GM12878 (cell line): ENCODE data around the gene APOLD1. TPM values are rescaled to one million over a fixed set of nuclear protein-coding genes. Genes with fewer than 3 reads are reported as not detected.

Experiments
- ATAC-seq: fragments of 200-7000 bp; cut with Tn5 transposase; 3 replicates; pipeline ENCODE4 v1.9.1; 2020; ENCODE audit warnings: mild to moderate bottlenecking, moderate library complexity
- BruUV-seq: library from RNA; stranded (reverse); fragments of 400-500 nt; replicated peaks from 2 replicates; lab custom pipeline; 2021; lab: Mats Ljungman, UMichigan
- CTCF ChIA-PET: fragments of 300-600 bp; sonication (Branson Sonifier 250); formaldehyde crosslinking; extraction: SDS; loops from one replicate; lab custom pipeline; 2021; ENCODE audit warnings: inconsistent platforms; lab: Yijun Ruan, JAX
- POLR2A ChIA-PET: fragments of 350-600 bp; formaldehyde crosslinking; extraction: SDS; loops from one replicate; lab custom pipeline; 2021; ENCODE audit warnings: inconsistent platforms; lab: Charles Lee
- RAD21 ChIA-PET: fragments of 300-600 bp; sonication (Branson Sonifier 250); formaldehyde crosslinking; loops from one replicate; lab custom pipeline; 2023; ENCODE audit warnings: antibody characterized with exemption; ENCODE audit not compliant: unreplicated experiment; lab: Charles Lee
- SMC1A ChIA-PET: fragments of 300-600 bp; sonication (Branson Sonifier 250); formaldehyde crosslinking; loops from one replicate; lab custom pipeline; 2023; ENCODE audit not compliant: unreplicated experiment, uncharacterized antibody; lab: Charles Lee
- DNase-seq: peaks from one replicate; pipeline ENCODE4 v3.0.0-alpha.2; 2011; ENCODE audit warnings: low read depth, low spot score
- FAIRE-seq: peaks from 3 replicates; lab custom pipeline; 2011; peaks lifted over from hg19 to GRCh38; lab: Jason Lieb, UNC
- H2AFZ ChIP-seq: 2 replicates; pipeline ENCODE4 v1.6.0; 2011; ENCODE audit warnings: low read depth, low read length, control low read depth; ENCODE audit not compliant: control insufficient read depth
- H3K27ac ChIP-seq: 2 replicates; pipeline ENCODE4 v1.5.1; 2011; ENCODE audit warnings: control low read depth; ENCODE audit not compliant: control insufficient read depth, insufficient read depth
- H3K27me3 ChIP-seq, 2 experiments: replicated peaks in 1 of 2; 2 replicates each; pipeline versions ENCODE4 v1.6.0 to v1.6.1; 2011; ENCODE audit warnings: low read length in 1 of 2; ENCODE audit not compliant: control insufficient read depth in 2 of 2, insufficient read depth in 2 of 2
- H3K36me3 ChIP-seq, 2 experiments: 2 replicates each; pipeline ENCODE4 v1.5.1; 2011; ENCODE audit warnings: low read length in 1 of 2; ENCODE audit not compliant: control insufficient read depth in 2 of 2, insufficient read depth in 2 of 2
- H3K4me1 ChIP-seq: 2 replicates; pipeline ENCODE4 v1.6.1; 2011; ENCODE audit warnings: mild to moderate bottlenecking, low read length, moderate library complexity, mixed read lengths; ENCODE audit not compliant: control insufficient read depth, insufficient read depth
- H3K4me2 ChIP-seq: 2 replicates; pipeline ENCODE4 v1.6.0; 2011; ENCODE audit warnings: control low read depth; ENCODE audit not compliant: control insufficient read depth, insufficient read depth
- H3K4me3 ChIP-seq: fragments of 200-600 bp; sonication (generic); 2 replicates; pipeline ENCODE4 v1.5.1; 2016
- H3K79me2 ChIP-seq: 2 replicates; pipeline ENCODE4 v1.6.0; 2011; ENCODE audit warnings: low read length; ENCODE audit not compliant: control insufficient read depth, insufficient read depth
- H3K9ac ChIP-seq: 2 replicates; pipeline ENCODE4 v1.8.0; 2011; ENCODE audit warnings: low read length, control low read depth, mixed read lengths; ENCODE audit not compliant: control insufficient read depth, insufficient read depth
- H3K9me3 ChIP-seq: replicated peaks from 3 replicates; pipeline ENCODE4 v1.5.1; 2011; ENCODE audit warnings: mild to moderate bottlenecking, low read length; ENCODE audit not compliant: control insufficient read depth, insufficient read depth
- H4K20me1 ChIP-seq: 2 replicates; pipeline ENCODE4 v1.6.0; 2011; ENCODE audit not compliant: control insufficient read depth, insufficient read depth
- BHLHE40 ChIP-seq, 2 experiments: fragments of 450-650 bp in 1 of 2; IDR thresholded peaks; 2 replicates each; pipeline ENCODE4 v1.6.1; 2011 to 2017; ENCODE audit warnings: low read depth in 2 of 2, borderline replicate concordance in 1 of 2, improper control_type of control experiment in 1 of 2, low read length in 1 of 2, mild to moderate bottlenecking in 1 of 2
- CREM ChIP-seq: IDR thresholded peaks from 2 replicates; pipeline ENCODE4 v1.6.1; 2014; ENCODE audit warnings: antibody characterized with exemption, low read depth
- HDGF ChIP-seq: fragments of 450-650 bp; IDR thresholded peaks from 2 replicates; pipeline ENCODE4 v1.6.1; 2016; ENCODE audit warnings: antibody characterized with exemption
- NR2C1 ChIP-seq: fragments of 450-650 bp; IDR thresholded peaks from 2 replicates; pipeline ENCODE4 v1.6.1; 2017; ENCODE audit warnings: antibody characterized with exemption, mild to moderate bottlenecking, moderate library complexity
- ZNF592 ChIP-seq: fragments of 450-650 bp; IDR thresholded peaks from 2 replicates; pipeline ENCODE4 v1.6.1; 2017; ENCODE audit warnings: mild to moderate bottlenecking, moderate library complexity
- WGBS: methylation state at CpG from one replicate; pipeline ENCODE4 v1.1.6; 2016; ENCODE audit warnings: low lambda C conversion rate; ENCODE audit not compliant: insufficient replicate concordance, insufficient coverage; ENCODE audit errors: missing lambda C conversion rate; 5-methylcytosine and 5-hydroxymethylcytosine counted together
- in situ Hi-C: fragments of 300-500 bp; cut with MboI; formaldehyde crosslinking; loops from 9 replicates; pipeline ENCODE4 v1.14.3; 2018; ENCODE audit warnings: mixed read lengths
- intact Hi-C: fragments of 100-400 bp; cut with micrococcal nuclease; formaldehyde crosslinking; loops from one replicate; pipeline ENCODE4 v1.14.2; 2022; ENCODE audit not compliant: unreplicated experiment
- polyA plus RNA-seq, 11 experiments: library from polyadenylated mRNA; depleted of rRNA in 4 of 11; unstranded in 6 of 11; stranded (reverse) in 5 of 11; fragments of >200 nt; fragmentation: Nextera tagmentation in 4 of 11; fragmentation: Illumina TruSeq in 1 of 11; extraction: Ambion mirVana in 4 of 11; extraction: Trizol in 1 of 11; gene quantifications; 1 replicate in 1 of 11; 2 replicates in 10 of 11; pipeline versions ENCODE4 v1.2.1 to v1.2.3, GENCODE V29; 2011 to 2016; ENCODE audit warnings: inconsistent platforms in 2 of 11, missing spikeins in 2 of 11, low read depth in 1 of 11
- total RNA-seq, 4 experiments: library from RNA; depleted of rRNA in 3 of 4; stranded (reverse); fragments of >200 nt in 3 of 4; fragmentation: Illumina TruSeq in 1 of 4; extraction: Trizol in 1 of 4; gene quantifications; 2 replicates each; pipeline versions ENCODE4 v1.2.1 to v1.2.3, GENCODE V29; 2013 to 2021

APOLD1 gene
- total and polyA plus RNA-seq, 10 of the 15 experiments (the other 5 are each of a cell fraction or from before 2014, with no cell fraction given) = 1.1 to 8.9 (median 4.2) TPM

GRCh38 chr12:12811343-12811742 is 25.9 kb downstream of the APOLD1 start (continued):
- TF ChIP-seq ZNF592 = no peak
- no peak for TF ChIP-seq CREM
- TF ChIP-seq BHLHE40 (IDR thresholded peaks at IDR 0.05; ENCODE audit: borderline replicate concordance in 1 of 2, low read depth in 2 of 2, low read length in 1 of 2) = no peak

GRCh38 chr12:12812174-12812573 is 26.7 kb downstream of the APOLD1 start:
- Histone ChIP-seq H3K9me3 (no peaks in the 10 kb centered on the region), H3K79me2 (peaks cover 40% of the 10 kb centered on the region), H2AFZ (no peak overlapping the region), H3K27ac (no peak overlapping the region), H4K20me1 (no peaks in the 10 kb centered on the region)
- ChIA-PET CTCF (interaction anchor here (0.6 to 12.6 kb wide), 8 partner anchors 7 to 98 kb away, joined by 3 to 136 read pairs (median 4); no protein-coding TSS in a partner anchor), RAD21 (interaction anchor here (0.6 to 3.9 kb wide), 2 partner anchors 24 to 89 kb away, joined by 5 to 28 read pairs; no protein-coding TSS in a partner anchor), POLR2A (interaction anchor here (1.1 to 4.4 kb wide), 3 partner anchors 8 to 75 kb away, joined by 3 to 28 read pairs (median 6); no protein-coding TSS in a partner anchor)
- WGBS = 98% methylated on average over 5 of the region's 5 CpGs
- no peak for ATAC-seq
- no TSS peak for BruUV-seq
- TF ChIP-seq HDGF (no peak), NR2C1 (no peak)
- TF ChIP-seq, all 136 proteins: peak for 0
- DNase-seq (no peak), FAIRE-seq (no peak)
- peaks cover 0 to 2% of the 10 kb centered on the region in 2 experiments; a peak in 2 of 4 replicates for H3K36me3 ChIP-seq
- peaks cover 20% of the 10 kb centered on the region for H3K4me1 ChIP-seq
- H3K9ac ChIP-seq = no peak overlapping the region
- in situ Hi-C loops = loop anchor here (25.0 kb wide), 1 partner anchor 1975 kb away; no protein-coding TSS in a partner anchor
- no peaks in the 10 kb centered on the region for H3K27me3 ChIP-seq
- no peak overlapping the region for H3K4me3 ChIP-seq
- no peak overlapping the region for H3K4me2 ChIP-seq
- SMC1A ChIA-PET = interaction anchor here (0.6 to 8.8 kb wide), 5 partner anchors 8 to 450 kb away, joined by 3 to 88 read pairs (median 4); partner anchors contain the start of gene APOLD1
- intact Hi-C loops = no loop called here
